Keratinocyte (primary cell): ENCODE data around the gene KMT2B. TPM values are rescaled to one million over a fixed set of nuclear protein-coding genes. Genes with fewer than 3 reads are reported as not detected.
A peak's percentile ranks its signal among the peaks of the same experiment; 100 is the strongest.

Experiments
- DNase-seq: peaks from one replicate; pipeline ENCODE4 v3.0.0-alpha.2; 2011; ENCODE audit warnings: low read depth, missing footprints, low spot score
- FAIRE-seq: peaks from 2 replicates; lab custom pipeline; 2011; peaks lifted over from hg19 to GRCh38; lab: Jason Lieb, UNC
- H2AFZ ChIP-seq: 2 replicates; pipeline ENCODE4 v1.6.0; 2012; ENCODE audit warnings: low read length, control low read depth, inconsistent platforms; ENCODE audit not compliant: control insufficient read depth
- H3K27ac ChIP-seq: 2 replicates; pipeline ENCODE4 v1.5.1; 2011; ENCODE audit warnings: low read length; ENCODE audit not compliant: control insufficient read depth, insufficient read depth
- H3K27me3 ChIP-seq: 3 replicates; pipeline ENCODE4 v1.6.0; 2011; ENCODE audit warnings: low read length; ENCODE audit not compliant: control insufficient read depth, insufficient read depth; ENCODE audit errors: extremely low read depth
- H3K36me3 ChIP-seq, 2 experiments: 2 replicates in 1 of 2; 3 replicates in 1 of 2; pipeline ENCODE4 v1.5.1; 2011; ENCODE audit warnings: low read length in 2 of 2, mild to moderate bottlenecking in 1 of 2; ENCODE audit not compliant: control insufficient read depth in 2 of 2, insufficient read depth in 2 of 2; ENCODE audit errors: extremely low read depth in 1 of 2
- H3K4me1 ChIP-seq: 3 replicates; pipeline ENCODE4 v1.5.1; 2011; ENCODE audit warnings: low read length; ENCODE audit not compliant: control insufficient read depth, insufficient read depth; ENCODE audit errors: extremely low read depth
- H3K4me2 ChIP-seq: 3 replicates; pipeline ENCODE4 v1.6.0; 2011; ENCODE audit warnings: low read depth, low read length; ENCODE audit not compliant: control insufficient read depth, insufficient read depth; ENCODE audit errors: extremely low read depth
- H3K4me3 ChIP-seq, 3 experiments: fragments of 200-600 bp in 1 of 3; sonication (generic) in 1 of 3; 2 replicates in 2 of 3; 3 replicates in 1 of 3; pipeline ENCODE4 v1.5.1; 2011 to 2016; ENCODE audit warnings: low read length in 3 of 3, mild to moderate bottlenecking in 3 of 3, control low read depth in 2 of 3, inconsistent platforms in 1 of 3, low read depth in 1 of 3, mixed read lengths in 1 of 3, mixed run types in 1 of 3, moderate library complexity in 1 of 3; ENCODE audit not compliant: control insufficient read depth in 2 of 3, insufficient read depth in 2 of 3; ENCODE audit errors: extremely low read depth in 1 of 3
- H3K79me2 ChIP-seq: 2 replicates; pipeline ENCODE4 v1.6.0; 2012; ENCODE audit warnings: low read length; ENCODE audit not compliant: control insufficient read depth, insufficient read depth
- H3K9ac ChIP-seq: 3 replicates; pipeline ENCODE4 v1.6.0; 2011; ENCODE audit warnings: low read length; ENCODE audit not compliant: control insufficient read depth, insufficient read depth; ENCODE audit errors: extremely low read depth
- H3K9me1 ChIP-seq: 3 replicates; pipeline ENCODE4 v1.6.0; 2011; ENCODE audit warnings: low read length; ENCODE audit not compliant: control insufficient read depth, insufficient read depth; ENCODE audit errors: extremely low read depth
- H3K9me3 ChIP-seq: 2 replicates; pipeline ENCODE4 v1.5.1; 2012; ENCODE audit warnings: low read depth, low read length; ENCODE audit not compliant: control insufficient read depth
- H4K20me1 ChIP-seq: 3 replicates; pipeline ENCODE4 v1.6.0; 2011; ENCODE audit warnings: low read length; ENCODE audit not compliant: control insufficient read depth, insufficient read depth; ENCODE audit errors: extremely low read depth
- EZH2 ChIP-seq: IDR thresholded peaks from one replicate; pipeline ENCODE4 v1.6.1; 2012; ENCODE audit warnings: inconsistent platforms, mild to moderate bottlenecking, low read length, moderate library complexity
- dilution Hi-C: fragments of 300-500 bp; cut with MboI; formaldehyde crosslinking; loops from one replicate; pipeline ENCODE4 v1.7.0; 2020; ENCODE audit warnings: low sequenced_read_pairs; ENCODE audit not compliant: extremely low pct_ligation_motif_present
- polyA plus RNA-seq, 5 experiments: library from polyadenylated mRNA; depleted of rRNA in 3 of 5; stranded (reverse) in 3 of 5; stranded (forward) in 1 of 5; unstranded in 1 of 5; fragments of >200 nt; gene quantifications; 1 replicate in 1 of 5; 2 replicates in 3 of 5; 3 replicates in 1 of 5; pipeline versions ENCODE4 v1.2.1 to v1.2.3, GENCODE V29; 2011 to 2012; ENCODE audit warnings: missing spikeins in 2 of 5, low read depth in 1 of 5, low replicate concordance in 1 of 5
- TF ChIP-seq, protein P1 (sequence below), 3 experiments: IDR thresholded peaks in 1 of 3; conservative IDR thresholded peaks in 1 of 3; optimal IDR thresholded peaks in 1 of 3; 2 replicates in 2 of 3; 3 replicates in 1 of 3; pipeline versions ENCODE3 to v1.5.1; 2011; ENCODE audit warnings: low read length in 3 of 3, mild to moderate bottlenecking in 3 of 3, moderate library complexity in 2 of 3, control low read depth in 1 of 3, inconsistent platforms in 1 of 3; ENCODE audit not compliant: insufficient read depth in 2 of 3; ENCODE audit errors: extremely low read depth in 1 of 3

The KMT2B gene
- polyA plus RNA-seq, 1 donor (not counting 4 experiments of a cell fraction or from before 2014, with no cell fraction given): 7.7 TPM

DNA sequence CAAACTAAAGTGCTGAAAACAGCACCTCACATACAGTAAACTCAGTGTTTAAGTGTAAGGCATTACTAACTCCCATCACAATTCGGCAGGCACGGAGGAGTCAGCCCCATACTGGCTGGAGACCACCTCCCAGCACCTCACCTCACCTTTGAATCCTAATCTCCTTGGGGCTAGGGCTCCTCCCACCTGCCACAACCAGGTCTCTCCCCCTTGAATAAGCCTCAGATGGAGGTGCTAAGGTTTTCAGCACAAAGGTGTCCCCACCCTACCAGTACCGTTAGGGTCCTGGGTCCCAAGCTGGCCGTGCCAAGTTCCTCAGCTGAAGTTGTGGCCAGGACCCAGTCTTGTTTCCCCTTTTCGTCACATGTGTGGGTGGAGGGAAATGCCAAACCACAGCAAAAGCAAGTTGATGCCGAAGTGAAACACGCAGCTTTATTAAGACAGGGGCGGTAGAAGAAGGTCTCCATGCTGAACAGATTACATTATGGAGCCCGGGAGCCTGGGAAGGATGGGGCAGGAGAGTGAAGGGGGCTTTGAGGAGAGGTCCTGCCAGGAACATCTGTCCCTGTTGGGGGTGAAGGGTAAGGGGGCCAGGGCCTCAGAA lies 24.4 kb downstream of the KMT2B start, which contains the start of gene IGFLR1:
IGFLR1 (minus strand) TSS at position 332 of the 604 bp plus-strand sequence. CDS start 1,272 bp downstream, outside the sequence.
- DNase-seq (no peak), FAIRE-seq (no peak)
- Histone ChIP-seq H2AFZ (no peak within 1 kb of the TSS), H3K9me3 (no peaks in the 10 kb centered on the region), H3K36me3 (peaks cover 17% of the 10 kb centered on the region in 2 experiments), H4K20me1 (no peaks in the 10 kb centered on the region), H3K79me2 (peaks cover 13% of the 10 kb centered on the region), H3K27ac (no peak within 1 kb of the TSS), H3K9ac (no peak within 1 kb of the TSS), H3K9me1 (no peaks in the 10 kb centered on the region), H3K27me3 (no peaks in the 10 kb centered on the region), H3K4me2 (no peak within 1 kb of the TSS), H3K4me1 (peaks cover 23% of the 10 kb centered on the region), H3K4me3 (no peak within 1 kb of the TSS)
- dilution Hi-C loops: no loop called here
- TF ChIP-seq, protein P1, sequence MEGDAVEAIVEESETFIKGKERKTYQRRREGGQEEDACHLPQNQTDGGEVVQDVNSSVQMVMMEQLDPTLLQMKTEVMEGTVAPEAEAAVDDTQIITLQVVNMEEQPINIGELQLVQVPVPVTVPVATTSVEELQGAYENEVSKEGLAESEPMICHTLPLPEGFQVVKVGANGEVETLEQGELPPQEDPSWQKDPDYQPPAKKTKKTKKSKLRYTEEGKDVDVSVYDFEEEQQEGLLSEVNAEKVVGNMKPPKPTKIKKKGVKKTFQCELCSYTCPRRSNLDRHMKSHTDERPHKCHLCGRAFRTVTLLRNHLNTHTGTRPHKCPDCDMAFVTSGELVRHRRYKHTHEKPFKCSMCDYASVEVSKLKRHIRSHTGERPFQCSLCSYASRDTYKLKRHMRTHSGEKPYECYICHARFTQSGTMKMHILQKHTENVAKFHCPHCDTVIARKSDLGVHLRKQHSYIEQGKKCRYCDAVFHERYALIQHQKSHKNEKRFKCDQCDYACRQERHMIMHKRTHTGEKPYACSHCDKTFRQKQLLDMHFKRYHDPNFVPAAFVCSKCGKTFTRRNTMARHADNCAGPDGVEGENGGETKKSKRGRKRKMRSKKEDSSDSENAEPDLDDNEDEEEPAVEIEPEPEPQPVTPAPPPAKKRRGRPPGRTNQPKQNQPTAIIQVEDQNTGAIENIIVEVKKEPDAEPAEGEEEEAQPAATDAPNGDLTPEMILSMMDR (optimal IDR thresholded peaks at IDR 0.05 in 1 of 3, IDR thresholded peaks at IDR 0.05 in 1 of 3, conservative IDR thresholded peaks at IDR 0.05 in 1 of 3; ENCODE audit: extremely low read depth in 1 of 3, insufficient read depth in 2 of 3, low read length in 3 of 3): no peak
- no peak for TF ChIP-seq EZH2

GRCh38 chr19:35743640-35744429 lies 26.0 kb downstream of the KMT2B start:
- DNase-seq (no peak), FAIRE-seq (no peak)
- no peaks in the 10 kb centered on the region for H3K27me3 ChIP-seq
- peaks cover 5 to 7% of the 10 kb centered on the region in 2 experiments for H3K36me3 ChIP-seq
- no peak overlapping the region for H3K27ac ChIP-seq
- TF ChIP-seq EZH2: no peak
- TF ChIP-seq, protein P1 (optimal IDR thresholded peaks at IDR 0.05 in 1 of 3, IDR thresholded peaks at IDR 0.05 in 1 of 3, conservative IDR thresholded peaks at IDR 0.05 in 1 of 3; ENCODE audit: extremely low read depth in 1 of 3, insufficient read depth in 2 of 3, low read length in 3 of 3): no peak
- H3K4me3 ChIP-seq: peak overlapping the region in 2 of 3 experiments; percentile 93 to 98
- H3K9ac ChIP-seq: no peak overlapping the region
- no peaks in the 10 kb centered on the region for H3K9me3 ChIP-seq
- H2AFZ ChIP-seq: no peak overlapping the region
- peak overlapping the region; percentile 72 for H3K4me2 ChIP-seq
- no peaks in the 10 kb centered on the region for H3K9me1 ChIP-seq
- H4K20me1 ChIP-seq: no peaks in the 10 kb centered on the region
- H3K79me2 ChIP-seq: peaks cover 18% of the 10 kb centered on the region
- H3K4me1 ChIP-seq: peaks cover 26% of the 10 kb centered on the region
- dilution Hi-C loops: no loop called here
